WTC11 (cell line): ENCODE results near the gene SLK. TPM values are rescaled to one million over a fixed set of nuclear protein-coding genes. Genes with fewer than 3 reads are reported as not detected.

Source experiments
- ATAC-seq: fragments of 200-7000 bp; cut with Tn5 transposase; 2 replicates; pipeline ENCODE4 v1.10.0; 2021; ENCODE audit warnings: mild to moderate bottlenecking, moderate library complexity
- CTCF ChIA-PET: fragments of 300-600 bp; sonication (Branson Sonifier 250); formaldehyde crosslinking; loops from one replicate; lab custom pipeline; 2021; ENCODE audit warnings: antibody characterized with exemption; lab: Charles Lee
- POLR2A ChIA-PET: fragments of 350-600 bp; sonication (Branson Sonifier 250); formaldehyde crosslinking; loops from one replicate; lab custom pipeline; 2021; ENCODE audit warnings: antibody characterized with exemption; lab: Charles Lee
- DNase-seq: peaks from one replicate; pipeline ENCODE4 v3.0.0; 2021; ENCODE audit warnings: low spot score
- H3K27ac Mint-ChIP-seq: 2 replicates; pipeline ENCODE4 v1.8.0; 2021; ENCODE audit warnings: mixed read lengths
- H3K27me3 Mint-ChIP-seq: 2 replicates; pipeline ENCODE4 v1.8.0; 2021; ENCODE audit warnings: low read depth, mild to moderate bottlenecking, moderate library complexity, mixed read lengths
- H3K36me3 Mint-ChIP-seq: 2 replicates; pipeline ENCODE4 v1.8.0; 2021; ENCODE audit warnings: mixed read lengths
- H3K4me1 Mint-ChIP-seq: 2 replicates; pipeline ENCODE4 v1.8.0; 2022; ENCODE audit warnings: mixed read lengths
- H3K4me3 Mint-ChIP-seq: 2 replicates; pipeline ENCODE4 v1.8.0; 2021; ENCODE audit warnings: mild to moderate bottlenecking, moderate library complexity, mixed read lengths
- H3K9me3 Mint-ChIP-seq: 2 replicates; pipeline ENCODE4 v1.8.0; 2021; ENCODE audit warnings: mixed read lengths
- AFF4 ChIP-seq: sonication (generic); formaldehyde crosslinking; IDR thresholded peaks from 2 replicates; pipeline ENCODE4 v1.8.1; 2023; ENCODE audit warnings: mild to moderate bottlenecking, missing genetic modification reagents, borderline replicate concordance
- AR ChIP-seq: fragments of 250-450 bp; sonication (Bioruptor Pico); IDR thresholded peaks from 2 replicates; pipeline ENCODE4 v1.9.0; 2021; ENCODE audit warnings: mild to moderate bottlenecking
- CDX4 ChIP-seq: fragments of 250-450 bp; sonication (Bioruptor Pico); IDR thresholded peaks from 2 replicates; pipeline ENCODE4 v1.9.0; 2021; ENCODE audit warnings: moderate library complexity, mild to moderate bottlenecking, inconsistent platforms, borderline replicate concordance
- E2F1 ChIP-seq: sonication (generic); formaldehyde crosslinking; IDR thresholded peaks from 2 replicates; pipeline ENCODE4 v1.8.0; 2022; ENCODE audit warnings: mild to moderate bottlenecking, missing genetic modification reagents
- EMX1 ChIP-seq: fragments of 250-450 bp; sonication (Bioruptor Pico); IDR thresholded peaks from 2 replicates; pipeline ENCODE4 v1.8.0; 2021; ENCODE audit warnings: mild to moderate bottlenecking
- FOXJ3 ChIP-seq: sonication (generic); formaldehyde crosslinking; IDR thresholded peaks from 2 replicates; pipeline ENCODE4 v1.9.0; 2021; ENCODE audit warnings: missing genetic modification reagents, mild to moderate bottlenecking, borderline replicate concordance
- GRHL2 ChIP-seq: fragments of 250-450 bp; sonication (Bioruptor Pico); IDR thresholded peaks from 2 replicates; pipeline ENCODE4 v1.8.0; 2022; ENCODE audit warnings: mild to moderate bottlenecking, moderate library complexity; ENCODE audit not compliant: insufficient replicate concordance, severe bottlenecking
- IRF1 ChIP-seq: sonication (generic); formaldehyde crosslinking; IDR thresholded peaks from 2 replicates; pipeline ENCODE4 v1.8.0; 2023; ENCODE audit warnings: missing genetic modification reagents
- MLX ChIP-seq: sonication (generic); formaldehyde crosslinking; IDR thresholded peaks from 2 replicates; pipeline ENCODE4 v1.8.1; 2023; ENCODE audit warnings: mild to moderate bottlenecking, missing genetic modification reagents, moderate library complexity
- NR1H2 ChIP-seq: sonication (generic); formaldehyde crosslinking; IDR thresholded peaks from 2 replicates; pipeline ENCODE4 v1.9.0; 2021; ENCODE audit warnings: mild to moderate bottlenecking, moderate library complexity, missing genetic modification reagents
- PRRX2 ChIP-seq: fragments of 250-450 bp; sonication (Bioruptor Pico); IDR thresholded peaks from 2 replicates; pipeline ENCODE4 v1.8.0; 2021; ENCODE audit warnings: mild to moderate bottlenecking
- SOX15 ChIP-seq: fragments of 250-450 bp; sonication (Bioruptor Pico); IDR thresholded peaks from 2 replicates; pipeline ENCODE4 v1.9.0; 2021; ENCODE audit warnings: mild to moderate bottlenecking
- TCF7 ChIP-seq: sonication (generic); formaldehyde crosslinking; IDR thresholded peaks from 2 replicates; pipeline ENCODE4 v1.8.0; 2022; ENCODE audit warnings: mild to moderate bottlenecking, low read depth, missing genetic modification reagents, moderate library complexity
- TP53 ChIP-seq: sonication (generic); formaldehyde crosslinking; IDR thresholded peaks from 2 replicates; pipeline ENCODE4 v1.8.1; 2023; ENCODE audit warnings: mild to moderate bottlenecking, missing genetic modification reagents
- ZNF121 ChIP-seq: sonication (generic); formaldehyde crosslinking; IDR thresholded peaks from 2 replicates; pipeline ENCODE4 v1.8.0; 2023; ENCODE audit warnings: missing genetic modification reagents
- ZNF219 ChIP-seq: sonication (generic); formaldehyde crosslinking; IDR thresholded peaks from 2 replicates; pipeline ENCODE4 v1.8.0; 2023; ENCODE audit warnings: missing genetic modification reagents, mild to moderate bottlenecking, borderline replicate concordance
- ZNF281 ChIP-seq: sonication (generic); formaldehyde crosslinking; IDR thresholded peaks from 2 replicates; pipeline ENCODE4 v1.8.0; 2023; ENCODE audit warnings: mild to moderate bottlenecking, missing genetic modification reagents
- ZNF532 ChIP-seq: fragments of 250-450 bp; sonication (Bioruptor Pico); IDR thresholded peaks from 2 replicates; pipeline ENCODE4 v1.9.0; 2021; ENCODE audit warnings: mild to moderate bottlenecking, borderline replicate concordance
- ZSCAN18 ChIP-seq: fragments of 250-450 bp; sonication (Bioruptor Pico); IDR thresholded peaks from 2 replicates; pipeline ENCODE4 v2.1.2; 2022; ENCODE audit warnings: mild to moderate bottlenecking, moderate library complexity
- total RNA-seq: library from RNA; stranded (reverse); gene quantifications from 3 replicates; pipeline ENCODE4 v1.2.3, GENCODE V29; 2021

SLK gene
- total RNA-seq, 1 experiment from 2014 or later = 19.2 TPM

GRCh38 chr10:103951183-103951582 lies 15.8 kb upstream of the SLK start:
- POLR2A ChIA-PET = no interaction called here
- TF ChIP-seq PRRX2 (CRISPR knock-in tag) (no peak), ZNF121 (CRISPR knock-in tag) (no peak), CDX4 (no peak), FOXJ3 (no peak), ZSCAN18 (CRISPR knock-in tag) (no peak), AR (CRISPR knock-in tag) (no peak), MLX (CRISPR knock-in tag) (no peak), SOX15 (CRISPR knock-in tag) (no peak), TP53 (CRISPR knock-in tag) (no peak), ZNF219 (CRISPR knock-in tag) (no peak), EMX1 (CRISPR knock-in tag) (no peak), TCF7 (CRISPR knock-in tag) (no peak), NR1H2 (CRISPR knock-in tag) (no peak), ZNF281 (CRISPR knock-in tag) (no peak), E2F1 (CRISPR knock-in tag) (no peak), IRF1 (CRISPR knock-in tag) (no peak), ZNF532 (CRISPR knock-in tag) (no peak), AFF4 (CRISPR knock-in tag) (no peak), GRHL2 (CRISPR knock-in tag) (no peak)

More at GRCh38 chr10:103951183-103951582, 15.8 kb upstream of the SLK start:
- H3K36me3 Mint-ChIP-seq = no peaks in the 10 kb centered on the region
- no peak for DNase-seq
- H3K4me1 Mint-ChIP-seq = peaks cover 6% of the 10 kb centered on the region
- no peaks in the 10 kb centered on the region for H3K9me3 Mint-ChIP-seq
- no peak overlapping the region for H3K27ac Mint-ChIP-seq
- CTCF ChIA-PET = no interaction called here
- H3K27me3 Mint-ChIP-seq = 0 out of 2 replicates have a peak, but pooled peaks cover 2% of the 10 kb centered on the region
- ATAC-seq = peak; percentile 57
- H3K4me3 Mint-ChIP-seq = no peak overlapping the region
